HCT116 (cell line): ENCODE measurements around the gene SH3GL1. TPM values are rescaled to one million over a fixed set of nuclear protein-coding genes. Genes with fewer than 3 reads are reported as not detected.

Experiments used
- ATAC-seq: fragments of 200-7000 bp; cut with Tn5 transposase; 2 replicates; pipeline ENCODE4 v1.9.1; 2020; ENCODE audit warnings: mild to moderate bottlenecking, moderate library complexity
- BruUV-seq: library from RNA; stranded (reverse); fragments of 400-500 nt; replicated peaks from 2 replicates; lab custom pipeline; 2021; lab: Mats Ljungman, UMichigan
- CTCF ChIA-PET: fragments of 300-600 bp; sonication (Branson Sonifier 250); formaldehyde crosslinking; loops from one replicate; lab custom pipeline; 2021; ENCODE audit warnings: antibody characterized with exemption; lab: Charles Lee
- POLR2A ChIA-PET: fragments of 300-600, 350-600 bp; sonication (Branson Sonifier 250); formaldehyde crosslinking; loops from one replicate; lab custom pipeline; 2021; ENCODE audit warnings: antibody characterized with exemption; lab: Charles Lee
- RAD21 ChIA-PET, 2 experiments: fragments of 300-600 bp; sonication (Branson Sonifier 250); formaldehyde crosslinking; loops; one replicate each; lab custom pipeline; 2023; ENCODE audit warnings: low total read pairs in 2 of 2; ENCODE audit not compliant: uncharacterized antibody in 2 of 2, unreplicated experiment in 2 of 2, low non-redundant PET in 1 of 2; lab: Charles Lee
- DNase-seq: peaks from one replicate; pipeline ENCODE4 v3.0.0-alpha.2; 2010; ENCODE audit warnings: low read depth, low spot score
- H2AFZ ChIP-seq: fragments of 200-600 bp; shearing (Covaris generic), sonication (generic); 2 replicates; pipeline ENCODE4 v1.6.1; 2017; ENCODE audit warnings: low read depth, mixed run types, mixed read lengths, antibody characterized with exemption, low read length; ENCODE audit not compliant: poor library complexity, severe bottlenecking
- H3K27ac ChIP-seq: 2 replicates; pipeline ENCODE4 v1.5.1; 2012; ENCODE audit warnings: low read depth, low read length
- H3K27me3 ChIP-seq: fragments of 200-600 bp; sonication (generic); 2 replicates; pipeline ENCODE4 v1.6.1; 2016; ENCODE audit warnings: mixed run types, low read length, mixed read lengths; ENCODE audit not compliant: insufficient read depth
- H3K36me3 ChIP-seq, 2 experiments: fragments of 200-500 bp in 1 of 2; fragments of 200-600 bp in 1 of 2; sonication (Bioruptor generic) in 1 of 2; sonication (generic) in 1 of 2; 2 replicates each; pipeline versions ENCODE4 v1.5.1 to v1.6.1; 2014 to 2016; ENCODE audit warnings: low read length in 2 of 2, inconsistent platforms in 1 of 2, mixed read lengths in 1 of 2, mixed run types in 1 of 2; ENCODE audit not compliant: insufficient read depth in 2 of 2, control insufficient read depth in 1 of 2
- H3K4me1 ChIP-seq, 2 experiments: fragments of 200-600 bp in 1 of 2; sonication (generic) in 1 of 2; 2 replicates each; pipeline versions ENCODE4 v1.5.1 to v1.6.1; 2012 to 2017; ENCODE audit warnings: low read length in 2 of 2, inconsistent platforms in 1 of 2, mild to moderate bottlenecking in 1 of 2, mixed read lengths in 1 of 2, mixed run types in 1 of 2, moderate library complexity in 1 of 2; ENCODE audit not compliant: insufficient read depth in 2 of 2, control insufficient read depth in 1 of 2
- H3K4me2 ChIP-seq: fragments of 200-600 bp; sonication (generic); 2 replicates; pipeline ENCODE4 v1.6.1; 2017; ENCODE audit warnings: mixed run types, low read length, mixed read lengths
- H3K4me3 ChIP-seq, 2 experiments: fragments of 200-600 bp in 1 of 2; sonication (generic) in 1 of 2; replicated peaks in 1 of 2; 2 replicates each; pipeline ENCODE4 v1.5.1; 2011 to 2016; ENCODE audit warnings: low read length in 2 of 2, control low read depth in 1 of 2, low read depth in 1 of 2, mild to moderate bottlenecking in 1 of 2, mixed read lengths in 1 of 2, mixed run types in 1 of 2
- H3K79me2 ChIP-seq: fragments of 200-600 bp; sonication (generic); 2 replicates; pipeline ENCODE4 v1.6.1; 2017; ENCODE audit warnings: mild to moderate bottlenecking, mixed run types, low read length, moderate library complexity, mixed read lengths; ENCODE audit not compliant: insufficient read depth
- H3K9ac ChIP-seq: fragments of 200-600 bp; sonication (generic); 2 replicates; pipeline ENCODE4 v1.6.1; 2016; ENCODE audit warnings: low read length, mixed read lengths
- H3K9me2 ChIP-seq: fragments of 200-600 bp; sonication (generic), shearing (Covaris generic); 2 replicates; pipeline ENCODE4 v1.6.1; 2017; ENCODE audit warnings: mixed run types, mild to moderate bottlenecking, moderate library complexity; ENCODE audit not compliant: insufficient read depth
- H3K9me3 ChIP-seq, 2 experiments: fragments of 200-500 bp in 1 of 2; fragments of 200-600 bp in 1 of 2; sonication (Bioruptor generic) in 1 of 2; sonication (generic) in 1 of 2; 2 replicates each; pipeline ENCODE4 v1.6.1; 2014 to 2017; ENCODE audit warnings: low read length in 2 of 2, mixed read lengths in 2 of 2, inconsistent platforms in 1 of 2, low read depth in 1 of 2, mild to moderate bottlenecking in 1 of 2, mixed run types in 1 of 2, moderate library complexity in 1 of 2; ENCODE audit not compliant: control insufficient read depth in 1 of 2, insufficient read depth in 1 of 2
- H4K20me1 ChIP-seq: fragments of 200-600 bp; sonication (generic), shearing (Covaris generic); 2 replicates; pipeline ENCODE4 v1.6.1; 2017; ENCODE audit warnings: mixed run types, mild to moderate bottlenecking, moderate library complexity; ENCODE audit not compliant: insufficient read depth
- CBX3 ChIP-seq: IDR thresholded peaks from 2 replicates; pipeline ENCODE4 v1.6.1; 2012; ENCODE audit warnings: low read depth
- CEBPB ChIP-seq: IDR thresholded peaks from 2 replicates; pipeline ENCODE4 v1.6.1; 2012; ENCODE audit warnings: low read depth
- EGR1 ChIP-seq: IDR thresholded peaks from 2 replicates; pipeline ENCODE4 v1.6.1; 2012; ENCODE audit warnings: low read depth
- EZH2phosphoT487 ChIP-seq: fragments of 200-600 bp; IDR thresholded peaks from 2 replicates; pipeline ENCODE4 v1.6.1; 2018; ENCODE audit warnings: antibody characterized with exemption, borderline replicate concordance
- FOSL1 ChIP-seq: IDR thresholded peaks from 2 replicates; pipeline ENCODE4 v1.6.1; 2012; ENCODE audit warnings: low read depth
- POLR2AphosphoS5 ChIP-seq: IDR thresholded peaks from 2 replicates; pipeline ENCODE4 v1.6.1; 2011; ENCODE audit warnings: mild to moderate bottlenecking, low read depth, low read length, moderate library complexity
- SIN3A ChIP-seq: IDR thresholded peaks from 2 replicates; pipeline ENCODE4 v1.6.1; 2012; ENCODE audit warnings: low read depth
- SP1 ChIP-seq: IDR thresholded peaks from 2 replicates; pipeline ENCODE4 v1.6.1; 2012; ENCODE audit warnings: low read depth
- TCF7L2 ChIP-seq: IDR thresholded peaks from 2 replicates; pipeline ENCODE4 v1.7.0; 2011; ENCODE audit warnings: borderline replicate concordance, inconsistent platforms; ENCODE audit not compliant: insufficient read depth, insufficient read length; ENCODE audit errors: extremely low read depth
- ZFX ChIP-seq: fragments of 450-650 bp; IDR thresholded peaks from 2 replicates; pipeline ENCODE4 v1.6.1; 2017
- ZNF274 ChIP-seq: fragments of 200-500 bp; sonication (Bioruptor generic); IDR thresholded peaks from 2 replicates; pipeline ENCODE4 v1.6.1; 2014; ENCODE audit warnings: mild to moderate bottlenecking, low read depth, low read length, inconsistent platforms
- intact Hi-C: fragments of 100-400 bp; cut with micrococcal nuclease; formaldehyde crosslinking; loops from 2 replicates; pipeline ENCODE4 v1.10.0; 2022
- total RNA-seq: library from RNA; stranded (reverse); gene quantifications from one replicate; pipeline ENCODE4 v1.2.1, GENCODE V29; 2021; ENCODE audit not compliant: unreplicated experiment
- TF ChIP-seq, protein P1 (sequence below): IDR thresholded peaks from 2 replicates; pipeline ENCODE4 v1.6.1; 2012; ENCODE audit warnings: low read depth
- TF ChIP-seq, protein P2 (sequence below): IDR thresholded peaks from 2 replicates; pipeline ENCODE4 v1.6.1; 2011; ENCODE audit warnings: mild to moderate bottlenecking, low read length, moderate library complexity; ENCODE audit not compliant: insufficient replicate concordance; ENCODE audit errors: extremely low read depth
- TF ChIP-seq, protein P3 (sequence below), 3 experiments: fragments of 200-600 bp in 1 of 3; sonication (generic) in 1 of 3; IDR thresholded peaks in 2 of 3; conservative IDR thresholded peaks in 1 of 3; 2 replicates each; pipeline ENCODE4 v1.5.1; 2012 to 2017; ENCODE audit warnings: low read depth in 2 of 3, low read length in 2 of 3, antibody characterized with exemption in 1 of 3, borderline replicate concordance in 1 of 3, control low read depth in 1 of 3, mild to moderate bottlenecking in 1 of 3, mixed read lengths in 1 of 3, mixed run types in 1 of 3, moderate library complexity in 1 of 3; ENCODE audit not compliant: insufficient read depth in 1 of 3

SH3GL1 gene
- total RNA-seq, 1 experiment from 2014 or later, result 86.0 TPM

DNA sequence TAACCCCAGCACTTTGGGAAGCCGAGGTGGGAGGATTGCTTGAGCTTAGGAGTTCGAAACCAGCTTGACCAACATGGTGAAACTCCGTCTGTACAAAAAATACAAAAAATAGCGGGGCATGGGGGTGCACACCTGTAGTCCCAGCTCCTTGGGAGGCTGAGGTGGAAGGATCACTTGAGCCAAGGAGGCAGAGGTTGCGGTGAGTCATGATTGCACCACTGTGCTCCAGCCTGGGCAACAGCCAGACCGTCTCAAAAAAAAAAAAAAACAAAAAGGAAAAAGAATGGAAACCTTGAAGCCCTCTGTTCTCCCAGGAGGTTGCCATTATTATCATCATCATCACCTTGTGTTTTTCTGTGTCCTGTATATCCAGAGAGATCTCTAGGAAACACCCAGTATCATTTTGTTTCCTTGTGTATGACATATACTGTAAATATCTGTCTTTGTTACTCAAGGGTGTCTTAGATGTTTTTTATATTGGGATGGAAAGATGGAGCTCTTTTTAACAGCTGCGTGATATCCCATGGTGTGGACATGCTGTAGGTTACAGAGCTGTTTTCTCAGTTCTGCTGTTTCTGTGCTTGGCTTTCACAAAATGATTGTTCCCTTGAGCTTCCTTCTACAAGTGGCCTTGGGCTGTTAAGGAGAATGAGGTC, 13.9 kb upstream of the SH3GL1 start:
- no peak for ATAC-seq
- H3K36me3 ChIP-seq, result peaks cover 9 to 52% of the 10 kb centered on the region in 2 experiments

More for the DNA sequence above, 13.9 kb upstream of the SH3GL1 start:
- peaks cover 0 to 12% of the 10 kb centered on the region in 2 experiments; a peak in 2 of 4 replicates for H3K4me1 ChIP-seq
- H3K27me3 ChIP-seq, result no peaks in the 10 kb centered on the region
- TF ChIP-seq, protein P1, sequence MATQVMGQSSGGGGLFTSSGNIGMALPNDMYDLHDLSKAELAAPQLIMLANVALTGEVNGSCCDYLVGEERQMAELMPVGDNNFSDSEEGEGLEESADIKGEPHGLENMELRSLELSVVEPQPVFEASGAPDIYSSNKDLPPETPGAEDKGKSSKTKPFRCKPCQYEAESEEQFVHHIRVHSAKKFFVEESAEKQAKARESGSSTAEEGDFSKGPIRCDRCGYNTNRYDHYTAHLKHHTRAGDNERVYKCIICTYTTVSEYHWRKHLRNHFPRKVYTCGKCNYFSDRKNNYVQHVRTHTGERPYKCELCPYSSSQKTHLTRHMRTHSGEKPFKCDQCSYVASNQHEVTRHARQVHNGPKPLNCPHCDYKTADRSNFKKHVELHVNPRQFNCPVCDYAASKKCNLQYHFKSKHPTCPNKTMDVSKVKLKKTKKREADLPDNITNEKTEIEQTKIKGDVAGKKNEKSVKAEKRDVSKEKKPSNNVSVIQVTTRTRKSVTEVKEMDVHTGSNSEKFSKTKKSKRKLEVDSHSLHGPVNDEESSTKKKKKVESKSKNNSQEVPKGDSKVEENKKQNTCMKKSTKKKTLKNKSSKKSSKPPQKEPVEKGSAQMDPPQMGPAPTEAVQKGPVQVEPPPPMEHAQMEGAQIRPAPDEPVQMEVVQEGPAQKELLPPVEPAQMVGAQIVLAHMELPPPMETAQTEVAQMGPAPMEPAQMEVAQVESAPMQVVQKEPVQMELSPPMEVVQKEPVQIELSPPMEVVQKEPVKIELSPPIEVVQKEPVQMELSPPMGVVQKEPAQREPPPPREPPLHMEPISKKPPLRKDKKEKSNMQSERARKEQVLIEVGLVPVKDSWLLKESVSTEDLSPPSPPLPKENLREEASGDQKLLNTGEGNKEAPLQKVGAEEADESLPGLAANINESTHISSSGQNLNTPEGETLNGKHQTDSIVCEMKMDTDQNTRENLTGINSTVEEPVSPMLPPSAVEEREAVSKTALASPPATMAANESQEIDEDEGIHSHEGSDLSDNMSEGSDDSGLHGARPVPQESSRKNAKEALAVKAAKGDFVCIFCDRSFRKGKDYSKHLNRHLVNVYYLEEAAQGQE, result no peak
- TF ChIP-seq EZH2phosphoT487 (no peak), FOSL1 (no peak), SP1 (no peak), ZNF274 (no peak), SIN3A (no peak), CBX3 (no peak), EGR1 (no peak), POLR2AphosphoS5 (no peak), ZFX (no peak), CEBPB (no peak), TCF7L2 (no peak)
- TF ChIP-seq, protein P2, sequence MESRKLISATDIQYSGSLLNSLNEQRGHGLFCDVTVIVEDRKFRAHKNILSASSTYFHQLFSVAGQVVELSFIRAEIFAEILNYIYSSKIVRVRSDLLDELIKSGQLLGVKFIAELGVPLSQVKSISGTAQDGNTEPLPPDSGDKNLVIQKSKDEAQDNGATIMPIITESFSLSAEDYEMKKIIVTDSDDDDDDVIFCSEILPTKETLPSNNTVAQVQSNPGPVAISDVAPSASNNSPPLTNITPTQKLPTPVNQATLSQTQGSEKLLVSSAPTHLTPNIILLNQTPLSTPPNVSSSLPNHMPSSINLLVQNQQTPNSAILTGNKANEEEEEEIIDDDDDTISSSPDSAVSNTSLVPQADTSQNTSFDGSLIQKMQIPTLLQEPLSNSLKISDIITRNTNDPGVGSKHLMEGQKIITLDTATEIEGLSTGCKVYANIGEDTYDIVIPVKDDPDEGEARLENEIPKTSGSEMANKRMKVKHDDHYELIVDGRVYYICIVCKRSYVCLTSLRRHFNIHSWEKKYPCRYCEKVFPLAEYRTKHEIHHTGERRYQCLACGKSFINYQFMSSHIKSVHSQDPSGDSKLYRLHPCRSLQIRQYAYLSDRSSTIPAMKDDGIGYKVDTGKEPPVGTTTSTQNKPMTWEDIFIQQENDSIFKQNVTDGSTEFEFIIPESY, result no peak
- TF ChIP-seq, protein P3, sequence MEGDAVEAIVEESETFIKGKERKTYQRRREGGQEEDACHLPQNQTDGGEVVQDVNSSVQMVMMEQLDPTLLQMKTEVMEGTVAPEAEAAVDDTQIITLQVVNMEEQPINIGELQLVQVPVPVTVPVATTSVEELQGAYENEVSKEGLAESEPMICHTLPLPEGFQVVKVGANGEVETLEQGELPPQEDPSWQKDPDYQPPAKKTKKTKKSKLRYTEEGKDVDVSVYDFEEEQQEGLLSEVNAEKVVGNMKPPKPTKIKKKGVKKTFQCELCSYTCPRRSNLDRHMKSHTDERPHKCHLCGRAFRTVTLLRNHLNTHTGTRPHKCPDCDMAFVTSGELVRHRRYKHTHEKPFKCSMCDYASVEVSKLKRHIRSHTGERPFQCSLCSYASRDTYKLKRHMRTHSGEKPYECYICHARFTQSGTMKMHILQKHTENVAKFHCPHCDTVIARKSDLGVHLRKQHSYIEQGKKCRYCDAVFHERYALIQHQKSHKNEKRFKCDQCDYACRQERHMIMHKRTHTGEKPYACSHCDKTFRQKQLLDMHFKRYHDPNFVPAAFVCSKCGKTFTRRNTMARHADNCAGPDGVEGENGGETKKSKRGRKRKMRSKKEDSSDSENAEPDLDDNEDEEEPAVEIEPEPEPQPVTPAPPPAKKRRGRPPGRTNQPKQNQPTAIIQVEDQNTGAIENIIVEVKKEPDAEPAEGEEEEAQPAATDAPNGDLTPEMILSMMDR (IDR thresholded peaks at IDR 0.05 in 2 of 3, conservative IDR thresholded peaks at IDR 0.05 in 1 of 3; ENCODE audit: borderline replicate concordance in 1 of 3, insufficient read depth in 1 of 3, low read depth in 2 of 3, low read length in 2 of 3), result no peak
- H3K9me2 ChIP-seq, result no peaks in the 10 kb centered on the region
- H4K20me1 ChIP-seq, result peaks cover 14% of the 10 kb centered on the region; the same call in 1 of the 2 replicates
- no peaks in the 10 kb centered on the region for H3K9me3 ChIP-seq
- no peak overlapping the region for H3K9ac ChIP-seq
- CTCF ChIA-PET, result interaction anchor here (1.0 to 1.4 kb wide), 2 partner anchors 12 to 14 kb away, joined by 3 to 5 read pairs; partner anchors contain the start of genes CHAF1A and SH3GL1
- intact Hi-C loops, result no loop called here
- BruUV-seq, result no TSS peak
- H2AFZ ChIP-seq, result no peak overlapping the region
- RAD21 ChIA-PET, result no interaction called here
- POLR2A ChIA-PET, result interaction anchor here (1.6 kb wide), 1 partner anchor 71 kb away, joined by 3 read pairs; the partner anchor contains the start of gene MPND
- peaks cover 96% of the 10 kb centered on the region for H3K79me2 ChIP-seq
- no peak overlapping the region for H3K27ac ChIP-seq
- H3K4me3 ChIP-seq, result no peak overlapping the region
- DNase-seq, result no peak
- H3K4me2 ChIP-seq, result no peak overlapping the region
